GM12878 (cell line): ENCODE measurements around the gene MARCHF11.

ENCODE experiments used
- CTCF ChIP-seq, 3 experiments: IDR thresholded peaks in 2 of 3; conservative IDR thresholded peaks in 1 of 3; 2 replicates each; pipeline ENCODE4 v1.5.1; 2011; ENCODE audit warnings: low read depth in 3 of 3, low read length in 3 of 3, mild to moderate bottlenecking in 3 of 3, control low read depth in 2 of 3, moderate library complexity in 2 of 3, inconsistent platforms in 1 of 3, mixed read lengths in 1 of 3; ENCODE audit not compliant: control insufficient read depth in 2 of 3, insufficient read depth in 1 of 3; ENCODE audit errors: extremely low read depth in 1 of 3
- EGR1 ChIP-seq, 2 experiments: IDR thresholded peaks; 1 replicate in 1 of 2; 2 replicates in 1 of 2; pipeline ENCODE4 v1.6.1; 2011 to 2012; ENCODE audit warnings: low read depth in 2 of 2, low read length in 2 of 2, borderline replicate concordance in 1 of 2, mild to moderate bottlenecking in 1 of 2, moderate library complexity in 1 of 2
- EZH2 ChIP-seq: IDR thresholded peaks from 2 replicates; pipeline ENCODE4 v1.6.1; 2012; ENCODE audit warnings: low read depth, mild to moderate bottlenecking, control low read depth, inconsistent platforms, low read length, borderline replicate concordance; ENCODE audit not compliant: control insufficient read depth
- FOXM1 ChIP-seq: IDR thresholded peaks from 2 replicates; pipeline ENCODE4 v1.6.1; 2012; ENCODE audit warnings: low read depth, mild to moderate bottlenecking, inconsistent platforms, low read length, moderate library complexity
- NFYB ChIP-seq: IDR thresholded peaks from 2 replicates; pipeline ENCODE4 v1.6.1; 2011; ENCODE audit warnings: low read depth, mild to moderate bottlenecking, low read length, improper control_type of control experiment, moderate library complexity; ENCODE audit not compliant: insufficient read depth
- POLR2A ChIP-seq: IDR thresholded peaks from 2 replicates; pipeline ENCODE4 v1.6.1; 2011; ENCODE audit warnings: low read depth, mild to moderate bottlenecking, low read length
- RAD21 ChIP-seq: IDR thresholded peaks from 2 replicates; pipeline ENCODE4 v1.6.1; 2011; ENCODE audit warnings: mild to moderate bottlenecking, low read depth, low read length, moderate library complexity; ENCODE audit not compliant: insufficient read depth
- RCOR1 ChIP-seq: conservative IDR thresholded peaks from 2 replicates; pipeline ENCODE4 v1.6.1; 2012; ENCODE audit warnings: low read depth, low read length, improper control_type of control experiment
- SMAD1 ChIP-seq: fragments of 450-650 bp; IDR thresholded peaks from 2 replicates; pipeline ENCODE4 v1.6.1; 2018; ENCODE audit warnings: mild to moderate bottlenecking, low read depth; ENCODE audit not compliant: partially characterized antibody
- TCF3 ChIP-seq: IDR thresholded peaks from 2 replicates; pipeline ENCODE4 v1.6.1; 2012; ENCODE audit warnings: low read depth, mild to moderate bottlenecking, low read length, borderline replicate concordance; ENCODE audit not compliant: insufficient read depth
- USF2 ChIP-seq: IDR thresholded peaks from 2 replicates; pipeline ENCODE4 v1.6.1; 2011; ENCODE audit warnings: low read depth, low read length, improper control_type of control experiment, borderline replicate concordance
- YBX1 ChIP-seq: fragments of 450-650 bp; IDR thresholded peaks from 2 replicates; pipeline ENCODE4 v1.6.1; 2016; ENCODE audit warnings: antibody characterized with exemption
- ZBTB33 ChIP-seq: fragments of 450-650 bp; IDR thresholded peaks from 2 replicates; pipeline ENCODE4 v1.6.1; 2017; ENCODE audit warnings: mild to moderate bottlenecking
- TF ChIP-seq, protein P1 (sequence below): IDR thresholded peaks from 2 replicates; pipeline ENCODE4 v1.6.1; 2012; ENCODE audit warnings: mild to moderate bottlenecking, low read depth, low read length

GRCh38 chr5:16064135-16064893, 115.3 kb downstream of the MARCHF11 start:
- TF ChIP-seq CTCF (IDR thresholded peaks at IDR 0.05 in 2 of 3, conservative IDR thresholded peaks at IDR 0.05 in 1 of 3; ENCODE audit: control insufficient read depth in 2 of 3, extremely low read depth in 1 of 3, insufficient read depth in 1 of 3, low read depth in 3 of 3, low read length in 3 of 3), result no peak
- TF ChIP-seq RAD21, result no peak
- no peak for TF ChIP-seq SMAD1
- no peak for TF ChIP-seq YBX1
- no peak for TF ChIP-seq NFYB
- no peak for TF ChIP-seq TCF3
- no peak for TF ChIP-seq ZBTB33
- no peak for TF ChIP-seq POLR2A
- TF ChIP-seq EGR1 (IDR thresholded peaks at IDR 0.05; ENCODE audit: borderline replicate concordance in 1 of 2, low read depth in 2 of 2, low read length in 2 of 2), result no peak
- TF ChIP-seq, protein P1, sequence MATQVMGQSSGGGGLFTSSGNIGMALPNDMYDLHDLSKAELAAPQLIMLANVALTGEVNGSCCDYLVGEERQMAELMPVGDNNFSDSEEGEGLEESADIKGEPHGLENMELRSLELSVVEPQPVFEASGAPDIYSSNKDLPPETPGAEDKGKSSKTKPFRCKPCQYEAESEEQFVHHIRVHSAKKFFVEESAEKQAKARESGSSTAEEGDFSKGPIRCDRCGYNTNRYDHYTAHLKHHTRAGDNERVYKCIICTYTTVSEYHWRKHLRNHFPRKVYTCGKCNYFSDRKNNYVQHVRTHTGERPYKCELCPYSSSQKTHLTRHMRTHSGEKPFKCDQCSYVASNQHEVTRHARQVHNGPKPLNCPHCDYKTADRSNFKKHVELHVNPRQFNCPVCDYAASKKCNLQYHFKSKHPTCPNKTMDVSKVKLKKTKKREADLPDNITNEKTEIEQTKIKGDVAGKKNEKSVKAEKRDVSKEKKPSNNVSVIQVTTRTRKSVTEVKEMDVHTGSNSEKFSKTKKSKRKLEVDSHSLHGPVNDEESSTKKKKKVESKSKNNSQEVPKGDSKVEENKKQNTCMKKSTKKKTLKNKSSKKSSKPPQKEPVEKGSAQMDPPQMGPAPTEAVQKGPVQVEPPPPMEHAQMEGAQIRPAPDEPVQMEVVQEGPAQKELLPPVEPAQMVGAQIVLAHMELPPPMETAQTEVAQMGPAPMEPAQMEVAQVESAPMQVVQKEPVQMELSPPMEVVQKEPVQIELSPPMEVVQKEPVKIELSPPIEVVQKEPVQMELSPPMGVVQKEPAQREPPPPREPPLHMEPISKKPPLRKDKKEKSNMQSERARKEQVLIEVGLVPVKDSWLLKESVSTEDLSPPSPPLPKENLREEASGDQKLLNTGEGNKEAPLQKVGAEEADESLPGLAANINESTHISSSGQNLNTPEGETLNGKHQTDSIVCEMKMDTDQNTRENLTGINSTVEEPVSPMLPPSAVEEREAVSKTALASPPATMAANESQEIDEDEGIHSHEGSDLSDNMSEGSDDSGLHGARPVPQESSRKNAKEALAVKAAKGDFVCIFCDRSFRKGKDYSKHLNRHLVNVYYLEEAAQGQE, result no peak
- no peak for TF ChIP-seq USF2
- TF ChIP-seq FOXM1, result no peak
- no peak for TF ChIP-seq RCOR1
- no peak for TF ChIP-seq EZH2
